ENCODE results near the gene RFX7. TPM values are rescaled to one million over a fixed set of nuclear protein-coding genes. Genes with fewer than 3 reads are reported as not detected.

RFX7 gene
- total and polyA plus RNA-seq, 2 donors (not counting 1 experiment from before 2014, with no cell fraction given), result 6.6 to 44.8 TPM

GRCh38 chr15:56241374-56242105, 2.1 kb downstream of the RFX7 start:
- no peak for DNase-seq
- WGBS (ENCODE audit: insufficient coverage), result no CpG with 5 or more reads among the region's 5 CpGs
- Histone ChIP-seq H3K9ac (ENCODE audit: low read length) (peak overlapping the region; percentile 85), H3K79me2 (ENCODE audit: control insufficient read depth, insufficient read depth, low read length) (peaks cover 66% of the 10 kb centered on the region), H4K20me1 (ENCODE audit: control insufficient read depth, insufficient read depth, low read length, poor library complexity, severe bottlenecking) (no peaks in the 10 kb centered on the region), H3K27me3 (replicated peaks in 1 of 4; ENCODE audit: control extremely low read depth in 1 of 4, control insufficient read depth in 3 of 4, insufficient read depth in 4 of 4, low read length in 3 of 4) (no peaks in the 10 kb centered on the region), H3K27ac (ENCODE audit: low read length in 2 of 2) (peak overlapping the region in 1 of 2 donors; percentile 37), H3K36me3 (replicated peaks in 1 of 2; ENCODE audit: control extremely low read depth in 1 of 2, control insufficient read depth in 1 of 2, extremely low read depth in 1 of 2, insufficient read depth in 2 of 2, low read length in 1 of 2) (no peaks in the 10 kb centered on the region), H3K4me2 (replicated peaks; ENCODE audit: low read depth, low read length, poor library complexity, severe bottlenecking) (peak overlapping the region; percentile 79), H3K9me3 (ENCODE audit: control extremely low read depth in 1 of 3, control insufficient read depth in 2 of 3, insufficient read depth in 1 of 3, low read length in 2 of 3) (no peaks in the 10 kb centered on the region), H2AFZ (ENCODE audit: insufficient read depth, low read depth, low read length, poor library complexity, severe bottlenecking) (no peak overlapping the region), H3K4me1 (ENCODE audit: control insufficient read depth in 2 of 2, insufficient read depth in 2 of 2, low read length in 2 of 2) (peaks cover 25 to 34% of the 10 kb centered on the region in 2 donors), H3K4me3 (ENCODE audit: control extremely low read depth in 1 of 5, extremely low read depth in 1 of 5, insufficient read depth in 1 of 5, low read depth in 2 of 5, low read length in 4 of 5) (peak overlapping the region in 3 of 5 experiments; percentile 1 to 93 (median 16))
- H3K4me3 Mint-ChIP-seq, result peak overlapping the region; percentile 62
- no peak for TF ChIP-seq CTCF (IDR thresholded peaks at IDR 0.05)
- TF ChIP-seq EZH2 (IDR thresholded peaks at IDR 0.05; ENCODE audit: borderline replicate concordance, insufficient read depth, low read depth, low read length, poor library complexity, severe bottlenecking), result no peak
- ATAC-seq (ENCODE audit: low read depth), result no peak
- POLR2A ChIA-PET, result no interaction called here
- H3K27me3 Mint-ChIP-seq, result no peaks in the 10 kb centered on the region
- H3K4me1 Mint-ChIP-seq, result peaks cover 57% of the 10 kb centered on the region
- intact Hi-C loops (cut with micrococcal nuclease), result loop anchor here (1.0 to 10.0 kb wide), 4 partner anchors 34 to 1047 kb away; partner anchors contain the start of gene RSL24D1
- CTCF ChIA-PET, result no interaction called here
- no peaks in the 10 kb centered on the region for H3K9me3 Mint-ChIP-seq (ENCODE audit: insufficient read depth)
- no peak overlapping the region for H3K27ac Mint-ChIP-seq

GRCh38 chr15:56240390-56240789, 3.3 kb downstream of the RFX7 start:
- Histone ChIP-seq H3K27ac (ENCODE audit: low read length in 2 of 2) (peak overlapping the region in 1 of 2 donors; percentile 23), H3K4me2 (replicated peaks; ENCODE audit: low read depth, low read length, poor library complexity, severe bottlenecking) (peak overlapping the region; percentile 15), H3K9ac (ENCODE audit: low read length) (no peak overlapping the region), H3K4me1 (ENCODE audit: control insufficient read depth in 2 of 2, insufficient read depth in 2 of 2, low read length in 2 of 2) (peaks cover 16 to 31% of the 10 kb centered on the region in 2 donors), H3K27me3 (replicated peaks in 1 of 4; ENCODE audit: control extremely low read depth in 1 of 4, control insufficient read depth in 3 of 4, insufficient read depth in 4 of 4, low read length in 3 of 4) (no peaks in the 10 kb centered on the region), H3K36me3 (replicated peaks in 1 of 2; ENCODE audit: control extremely low read depth in 1 of 2, control insufficient read depth in 1 of 2, extremely low read depth in 1 of 2, insufficient read depth in 2 of 2, low read length in 1 of 2) (no peaks in the 10 kb centered on the region), H3K4me3 (ENCODE audit: control extremely low read depth in 1 of 5, extremely low read depth in 1 of 5, insufficient read depth in 1 of 5, low read depth in 2 of 5, low read length in 4 of 5) (no peak overlapping the region), H3K9me3 (ENCODE audit: control extremely low read depth in 1 of 3, control insufficient read depth in 2 of 3, insufficient read depth in 1 of 3, low read length in 2 of 3) (no peaks in the 10 kb centered on the region), H4K20me1 (ENCODE audit: control insufficient read depth, insufficient read depth, low read length, poor library complexity, severe bottlenecking) (no peaks in the 10 kb centered on the region), H3K79me2 (ENCODE audit: control insufficient read depth, insufficient read depth, low read length) (peaks cover 72% of the 10 kb centered on the region), H2AFZ (ENCODE audit: insufficient read depth, low read depth, low read length, poor library complexity, severe bottlenecking) (no peak overlapping the region)
- H3K27me3 Mint-ChIP-seq, result no peaks in the 10 kb centered on the region
- H3K9me3 Mint-ChIP-seq (ENCODE audit: insufficient read depth), result peaks cover 2% of the 10 kb centered on the region
- CTCF ChIA-PET, result no interaction called here
- intact Hi-C loops (cut with micrococcal nuclease), result loop anchor here (10.0 kb wide), 3 partner anchors 146 to 1046 kb away; partner anchors contain the start of gene RSL24D1
- no peak overlapping the region for H3K27ac Mint-ChIP-seq
- no peak for ATAC-seq (ENCODE audit: low read depth)
- H3K4me1 Mint-ChIP-seq, result peaks cover 52% of the 10 kb centered on the region
- no peak for DNase-seq
- TF ChIP-seq CTCF (IDR thresholded peaks at IDR 0.05) (no peak), EZH2 (IDR thresholded peaks at IDR 0.05; ENCODE audit: borderline replicate concordance, insufficient read depth, low read depth, low read length, poor library complexity, severe bottlenecking) (no peak)
- POLR2A ChIA-PET, result no interaction called here
- no peak overlapping the region for H3K4me3 Mint-ChIP-seq
